Measurements from ENCODE around the gene TRRAP. TPM values are rescaled to one million over a fixed set of nuclear protein-coding genes. Genes with fewer than 3 reads are reported as not detected.

Gene TRRAP
- total and polyA plus RNA-seq, 5 donors = 11.3 to 26.1 (median 19.7) TPM

GRCh38 chr7:98877146-98877545 is 1.2 kb upstream of the TRRAP start:
- intact Hi-C loops (cut with DNase I) = no loop called here
- Histone ChIP-seq H3K4me1 (ENCODE audit: control insufficient read depth, insufficient read depth, low read length) (no peaks in the 10 kb centered on the region), H3K27me3 (ENCODE audit: control insufficient read depth, insufficient read depth) (no peaks in the 10 kb centered on the region), H3K27ac (ENCODE audit: low read length) (no peak overlapping the region), H3K4me3 (ENCODE audit: low read length) (no peak overlapping the region), H3K9me3 (ENCODE audit: control insufficient read depth, low read length) (no peaks in the 10 kb centered on the region)
- ATAC-seq (no peak), DNase-seq (no peak)
- WGBS = 89% methylated on average over 6 of the region's 6 CpGs

- H3K4me3 ChIP-seq (ENCODE audit: low read length) = peak overlapping the region; percentile 93
- H3K27ac ChIP-seq (ENCODE audit: low read length) = no peak overlapping the region
- H3K4me1 ChIP-seq (ENCODE audit: control insufficient read depth, insufficient read depth, low read length) = no peaks in the 10 kb centered on the region
- H3K9me3 ChIP-seq (ENCODE audit: control insufficient read depth, low read length) = no peaks in the 10 kb centered on the region
- DNase-seq (peak in 1 of 3 donors; percentile 58), ATAC-seq (peak; percentile 3 to 4)
- intact Hi-C loops (cut with DNase I) = no loop called here
- no peaks in the 10 kb centered on the region for H3K27me3 ChIP-seq (ENCODE audit: control insufficient read depth, insufficient read depth)
- 22% methylated on average over 18 of the region's 18 CpGs for WGBS
Observed at GRCh38 chr7:98877692-98878364, 504 bp upstream of the TRRAP start.

- Histone ChIP-seq H3K27me3 (ENCODE audit: control insufficient read depth, insufficient read depth) (no peaks in the 10 kb centered on the region), H3K4me3 (ENCODE audit: low read length) (peak overlapping the region; percentile 93), H3K4me1 (ENCODE audit: control insufficient read depth, insufficient read depth, low read length) (no peaks in the 10 kb centered on the region), H3K9me3 (ENCODE audit: control insufficient read depth, low read length) (no peaks in the 10 kb centered on the region), H3K27ac (ENCODE audit: low read length) (peak overlapping the region; percentile 38)
- peak; percentile 36 to 52 for ATAC-seq
- 3% methylated on average over 29 of the region's 29 CpGs for WGBS
- intact Hi-C loops (cut with DNase I) = no loop called here
- no peak for DNase-seq
Observed at GRCh38 chr7:98879198-98879978, 1.1 kb downstream of the TRRAP start.

GRCh38 chr7:98879979-98880315 is 1.6 kb downstream of the TRRAP start:
- Histone ChIP-seq H3K27ac (ENCODE audit: low read length) (no peak overlapping the region), H3K4me1 (ENCODE audit: control insufficient read depth, insufficient read depth, low read length) (no peaks in the 10 kb centered on the region), H3K9me3 (ENCODE audit: control insufficient read depth, low read length) (no peaks in the 10 kb centered on the region), H3K27me3 (ENCODE audit: control insufficient read depth, insufficient read depth) (no peaks in the 10 kb centered on the region), H3K4me3 (ENCODE audit: low read length) (peak overlapping the region; percentile 93)
- intact Hi-C loops (cut with DNase I) = no loop called here
- DNase-seq (no peak), ATAC-seq (no peak)
- WGBS = 57% methylated on average over 9 of the region's 9 CpGs

GRCh38 chr7:98880485-98880884 is 2.2 kb downstream of the TRRAP start:
- Histone ChIP-seq H3K4me1 (ENCODE audit: control insufficient read depth, insufficient read depth, low read length) (no peaks in the 10 kb centered on the region), H3K4me3 (ENCODE audit: low read length) (no peak overlapping the region), H3K27me3 (ENCODE audit: control insufficient read depth, insufficient read depth) (no peaks in the 10 kb centered on the region), H3K9me3 (ENCODE audit: control insufficient read depth, low read length) (no peaks in the 10 kb centered on the region), H3K27ac (ENCODE audit: low read length) (no peak overlapping the region)
- intact Hi-C loops (cut with DNase I) = no loop called here
- DNase-seq (no peak), ATAC-seq (no peak)
- WGBS = 93% methylated on average over 8 of the region's 8 CpGs

GRCh38 chr7:98881561-98882315 is 3.4 kb downstream of the TRRAP start:
- Histone ChIP-seq H3K4me1 (ENCODE audit: control insufficient read depth, insufficient read depth, low read length) (no peaks in the 10 kb centered on the region), H3K27me3 (ENCODE audit: control insufficient read depth, insufficient read depth) (no peaks in the 10 kb centered on the region), H3K4me3 (ENCODE audit: low read length) (no peak overlapping the region), H3K9me3 (ENCODE audit: control insufficient read depth, low read length) (no peaks in the 10 kb centered on the region), H3K27ac (ENCODE audit: low read length) (no peak overlapping the region)
- DNase-seq = no peak
- intact Hi-C loops (cut with DNase I) = no loop called here
- no peak for ATAC-seq
- WGBS = 87% methylated on average over 9 of the region's 9 CpGs

- no peaks in the 10 kb centered on the region for H3K4me1 ChIP-seq (ENCODE audit: control insufficient read depth, insufficient read depth, low read length)
- no peak overlapping the region for H3K27ac ChIP-seq (ENCODE audit: low read length)
- WGBS = 88% methylated on average over 4 of the region's 4 CpGs
- H3K9me3 ChIP-seq (ENCODE audit: control insufficient read depth, low read length) = no peaks in the 10 kb centered on the region
- H3K4me3 ChIP-seq (ENCODE audit: low read length) = no peak overlapping the region
- DNase-seq = no peak
- intact Hi-C loops (cut with DNase I) = no loop called here
- H3K27me3 ChIP-seq (ENCODE audit: control insufficient read depth, insufficient read depth) = no peaks in the 10 kb centered on the region
- ATAC-seq = no peak
Observed at GRCh38 chr7:98884416-98884815, 6.1 kb downstream of the TRRAP start.

GRCh38 chr7:98887038-98887437 is 8.7 kb downstream of the TRRAP start:
- no peak for DNase-seq
- Histone ChIP-seq H3K27me3 (ENCODE audit: control insufficient read depth, insufficient read depth) (no peaks in the 10 kb centered on the region), H3K27ac (ENCODE audit: low read length) (no peak overlapping the region), H3K9me3 (ENCODE audit: control insufficient read depth, low read length) (no peaks in the 10 kb centered on the region), H3K4me3 (ENCODE audit: low read length) (no peak overlapping the region), H3K4me1 (ENCODE audit: control insufficient read depth, insufficient read depth, low read length) (no peaks in the 10 kb centered on the region)
- ATAC-seq = no peak
- intact Hi-C loops (cut with DNase I) = no loop called here

GRCh38 chr7:98892609-98893008 is 14.3 kb downstream of the TRRAP start:
- Histone ChIP-seq H3K9me3 (ENCODE audit: control insufficient read depth, low read length) (no peaks in the 10 kb centered on the region), H3K27me3 (ENCODE audit: control insufficient read depth, insufficient read depth) (no peaks in the 10 kb centered on the region), H3K4me3 (ENCODE audit: low read length) (no peak overlapping the region), H3K4me1 (ENCODE audit: control insufficient read depth, insufficient read depth, low read length) (no peaks in the 10 kb centered on the region), H3K27ac (ENCODE audit: low read length) (no peak overlapping the region)
- DNase-seq = no peak
- no peak for ATAC-seq
- intact Hi-C loops (cut with DNase I) = no loop called here
- WGBS = 98% methylated on average over 7 of the region's 7 CpGs

- no peaks in the 10 kb centered on the region for H3K4me1 ChIP-seq (ENCODE audit: control insufficient read depth, insufficient read depth, low read length)
- no peak overlapping the region for H3K27ac ChIP-seq (ENCODE audit: low read length)
- no peaks in the 10 kb centered on the region for H3K27me3 ChIP-seq (ENCODE audit: control insufficient read depth, insufficient read depth)
- H3K4me3 ChIP-seq (ENCODE audit: low read length) = no peak overlapping the region
- WGBS = 87% methylated on average over 7 of the region's 7 CpGs
- no peak for DNase-seq
- intact Hi-C loops (cut with DNase I) = no loop called here
- no peaks in the 10 kb centered on the region for H3K9me3 ChIP-seq (ENCODE audit: control insufficient read depth, low read length)
- no peak for ATAC-seq
Observed at GRCh38 chr7:98899816-98900215, 21.5 kb downstream of the TRRAP start.

GRCh38 chr7:98900815-98901214 is 22.5 kb downstream of the TRRAP start:
- Histone ChIP-seq H3K27ac (ENCODE audit: low read length) (no peak overlapping the region), H3K4me3 (ENCODE audit: low read length) (no peak overlapping the region), H3K4me1 (ENCODE audit: control insufficient read depth, insufficient read depth, low read length) (no peaks in the 10 kb centered on the region), H3K9me3 (ENCODE audit: control insufficient read depth, low read length) (no peaks in the 10 kb centered on the region), H3K27me3 (ENCODE audit: control insufficient read depth, insufficient read depth) (no peaks in the 10 kb centered on the region)
- DNase-seq (no peak), ATAC-seq (no peak)
- WGBS = 92% methylated on average over 3 of the region's 3 CpGs
- intact Hi-C loops (cut with DNase I) = no loop called here

Measured in right cardiac atrium (tissue), 5 donors.